ENCODE results near the gene SERPINB7.

The SERPINB7 gene

GRCh38 chr18:63848159-63848558, 72.9 kb downstream of the SERPINB7 start:
- DNase-seq (ENCODE audit: low read depth), result no peak

- DNase-seq (ENCODE audit: low read depth), result no peak
Observed at GRCh38 chr18:63850020-63850419, 74.8 kb downstream of the SERPINB7 start.

GRCh38 chr18:63850636-63851035, 75.4 kb downstream of the SERPINB7 start:
- DNase-seq (ENCODE audit: low read depth), result no peak

Measured in stimulated activated CD4-positive, alpha-beta T cell treated with anti-CD3 and anti-CD28 coated beads, Interleukin-2, amount 100 ng/mL, for 4 hours (primary cell).